ENCODE measurements around the gene TMEFF2.
"Not testable (repeated sequence)": the region's sequence is repeated elsewhere in the genome, so short reads cannot be mapped to it uniquely, and the experiment has no call there.

The TMEFF2 gene

GRCh38 chr2:191922736-191923651, 271.7 kb downstream of the TMEFF2 start:
- Histone ChIP-seq H3K4me1 (ENCODE audit: insufficient read depth, low read length) (peaks cover 10% of the 10 kb centered on the region; the same call in 1 of the 2 replicates), H3K9me3 (ENCODE audit: insufficient read depth, low read depth, low read length) (no peaks in the 10 kb centered on the region), H3K4me3 (ENCODE audit: low read length) (no peak overlapping the region), H3K9ac (ENCODE audit: low read depth, low read length) (no peak overlapping the region), H3K36me3 (ENCODE audit: insufficient read depth, low read depth, low read length) (no peaks in the 10 kb centered on the region), H3K27ac (ENCODE audit: low read length) (no peak overlapping the region), H3K27me3 (ENCODE audit: insufficient read depth, low read length) (no peaks in the 10 kb centered on the region)

GRCh38 chr2:191921650-191922049, 273.1 kb downstream of the TMEFF2 start:
- H3K36me3 ChIP-seq (ENCODE audit: insufficient read depth, low read depth, low read length); H3K27ac ChIP-seq (ENCODE audit: low read length); H3K4me1 ChIP-seq (ENCODE audit: insufficient read depth, low read length); H3K9me3 ChIP-seq (ENCODE audit: insufficient read depth, low read depth, low read length); H3K4me3 ChIP-seq (ENCODE audit: low read length); H3K27me3 ChIP-seq (ENCODE audit: insufficient read depth, low read length); H3K9ac ChIP-seq (ENCODE audit: low read depth, low read length): not testable (repeated sequence)

DNA sequence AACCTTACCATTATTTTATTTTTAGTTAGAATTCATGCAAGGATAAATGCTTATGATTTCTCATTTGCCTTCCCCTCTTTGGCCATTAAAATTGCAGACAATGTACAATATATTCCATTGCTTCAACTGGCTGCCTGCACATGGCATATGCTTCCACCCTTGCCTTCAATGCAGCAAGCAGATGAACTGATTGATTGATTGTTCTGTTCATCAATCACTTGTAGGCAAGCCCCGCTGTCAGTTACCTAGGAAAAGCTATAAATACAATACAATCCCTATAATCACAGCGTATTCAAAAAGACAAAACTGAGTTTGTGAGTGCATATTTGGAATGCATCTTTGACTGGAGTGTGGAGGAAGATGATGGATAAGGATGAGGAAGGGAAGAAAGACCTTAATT, 274.2 kb downstream of the TMEFF2 start:
- no peaks in the 10 kb centered on the region for H3K4me1 ChIP-seq (ENCODE audit: insufficient read depth, low read length)
- no peak overlapping the region for H3K9ac ChIP-seq (ENCODE audit: low read depth, low read length)
- H3K36me3 ChIP-seq (ENCODE audit: insufficient read depth, low read depth, low read length) = no peaks in the 10 kb centered on the region
- H3K27me3 ChIP-seq (ENCODE audit: insufficient read depth, low read length) = no peaks in the 10 kb centered on the region
- no peaks in the 10 kb centered on the region for H3K9me3 ChIP-seq (ENCODE audit: insufficient read depth, low read depth, low read length)
- H3K4me3 ChIP-seq (ENCODE audit: low read length) = no peak overlapping the region
- H3K27ac ChIP-seq (ENCODE audit: low read length) = no peak overlapping the region

- no peak overlapping the region for H3K27ac ChIP-seq (ENCODE audit: low read length)
- H3K9me3 ChIP-seq (ENCODE audit: insufficient read depth, low read depth, low read length) = no peaks in the 10 kb centered on the region
- H3K4me1 ChIP-seq (ENCODE audit: insufficient read depth, low read length) = no peaks in the 10 kb centered on the region
- H3K36me3 ChIP-seq (ENCODE audit: insufficient read depth, low read depth, low read length) = no peaks in the 10 kb centered on the region
- no peaks in the 10 kb centered on the region for H3K27me3 ChIP-seq (ENCODE audit: insufficient read depth, low read length)
- no peak overlapping the region for H3K4me3 ChIP-seq (ENCODE audit: low read length)
- no peak overlapping the region for H3K9ac ChIP-seq (ENCODE audit: low read depth, low read length)
These were observed 276.6 kb downstream of the TMEFF2 start for GRCh38 chr2:191917967-191918651.

DNA sequence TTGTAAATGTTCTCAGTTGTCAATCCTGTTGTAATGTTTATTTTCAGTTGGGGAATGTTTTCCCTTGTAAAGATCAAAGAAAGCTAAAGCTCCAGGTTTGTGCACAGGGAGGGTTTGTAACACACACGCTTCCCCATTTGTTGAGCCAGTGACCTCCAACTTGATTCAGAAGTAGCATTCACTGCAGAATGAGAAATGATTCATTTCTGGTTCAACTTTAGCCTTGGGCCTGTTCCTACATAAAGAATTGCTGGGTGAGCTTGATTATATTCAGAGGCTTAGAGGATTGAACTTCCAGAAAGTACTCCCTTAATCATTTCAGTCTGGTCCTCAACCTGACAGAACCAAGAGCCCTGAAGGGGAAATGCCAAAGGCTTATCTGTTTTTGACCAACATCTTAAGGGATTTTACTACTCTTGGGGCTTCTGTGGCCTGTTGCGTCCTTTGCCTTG, 277.3 kb downstream of the TMEFF2 start:
- Histone ChIP-seq H3K4me1 (ENCODE audit: insufficient read depth, low read length) (no peaks in the 10 kb centered on the region; the same call in 1 of the 2 replicates), H3K36me3 (ENCODE audit: insufficient read depth, low read depth, low read length) (no peaks in the 10 kb centered on the region), H3K27me3 (ENCODE audit: insufficient read depth, low read length) (no peaks in the 10 kb centered on the region), H3K9me3 (ENCODE audit: insufficient read depth, low read depth, low read length) (no peaks in the 10 kb centered on the region), H3K9ac (ENCODE audit: low read depth, low read length) (no peak overlapping the region), H3K4me3 (ENCODE audit: low read length) (no peak overlapping the region), H3K27ac (ENCODE audit: low read length) (no peak overlapping the region)

- H3K36me3 ChIP-seq (ENCODE audit: insufficient read depth, low read depth, low read length) = no peaks in the 10 kb centered on the region
- no peaks in the 10 kb centered on the region for H3K9me3 ChIP-seq (ENCODE audit: insufficient read depth, low read depth, low read length)
- H3K27ac ChIP-seq (ENCODE audit: low read length) = no peak overlapping the region
- H3K27me3 ChIP-seq (ENCODE audit: insufficient read depth, low read length) = no peaks in the 10 kb centered on the region
- no peak overlapping the region for H3K4me3 ChIP-seq (ENCODE audit: low read length)
- no peaks in the 10 kb centered on the region; the same call in 1 of the 2 replicates for H3K4me1 ChIP-seq (ENCODE audit: insufficient read depth, low read length)
- no peak overlapping the region for H3K9ac ChIP-seq (ENCODE audit: low read depth, low read length)
These were observed 277.9 kb downstream of the TMEFF2 start for GRCh38 chr2:191916826-191917225.

- no peak overlapping the region for H3K4me3 ChIP-seq (ENCODE audit: low read length)
- no peak overlapping the region for H3K9ac ChIP-seq (ENCODE audit: low read depth, low read length)
- no peaks in the 10 kb centered on the region; the same call in 1 of the 2 replicates for H3K4me1 ChIP-seq (ENCODE audit: insufficient read depth, low read length)
- no peaks in the 10 kb centered on the region for H3K9me3 ChIP-seq (ENCODE audit: insufficient read depth, low read depth, low read length)
- H3K27me3 ChIP-seq (ENCODE audit: insufficient read depth, low read length) = no peaks in the 10 kb centered on the region
- H3K27ac ChIP-seq (ENCODE audit: low read length) = no peak overlapping the region
- no peaks in the 10 kb centered on the region for H3K36me3 ChIP-seq (ENCODE audit: insufficient read depth, low read depth, low read length)
These were observed 279.0 kb downstream of the TMEFF2 start for GRCh38 chr2:191915750-191916149.

DNA sequence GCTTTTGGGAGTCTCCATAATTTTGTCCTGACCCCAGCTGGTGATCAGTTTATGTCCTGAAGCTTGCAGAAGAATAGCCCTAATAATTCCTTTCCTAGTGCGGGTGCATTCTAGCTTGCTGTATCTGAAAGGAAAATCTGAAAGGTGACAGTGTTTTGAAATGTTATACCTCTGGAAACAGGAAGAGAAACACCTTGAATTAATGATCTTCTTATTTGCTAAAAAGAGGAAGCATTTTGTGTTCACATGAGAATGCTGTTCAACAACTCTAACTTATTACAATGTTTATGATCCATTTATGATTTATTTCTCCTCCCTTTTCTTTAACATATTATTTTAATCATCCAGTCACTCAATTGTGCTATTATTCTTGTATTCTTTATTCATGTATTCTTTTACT, 280.9 kb downstream of the TMEFF2 start:
- Histone ChIP-seq H3K4me1 (ENCODE audit: insufficient read depth, low read length) (no peaks in the 10 kb centered on the region; the same call in 1 of the 2 replicates), H3K36me3 (ENCODE audit: insufficient read depth, low read depth, low read length) (no peaks in the 10 kb centered on the region), H3K9ac (ENCODE audit: low read depth, low read length) (no peak overlapping the region), H3K27ac (ENCODE audit: low read length) (no peak overlapping the region), H3K9me3 (ENCODE audit: insufficient read depth, low read depth, low read length) (no peaks in the 10 kb centered on the region), H3K27me3 (ENCODE audit: insufficient read depth, low read length) (no peaks in the 10 kb centered on the region), H3K4me3 (ENCODE audit: low read length) (no peak overlapping the region)

DNA sequence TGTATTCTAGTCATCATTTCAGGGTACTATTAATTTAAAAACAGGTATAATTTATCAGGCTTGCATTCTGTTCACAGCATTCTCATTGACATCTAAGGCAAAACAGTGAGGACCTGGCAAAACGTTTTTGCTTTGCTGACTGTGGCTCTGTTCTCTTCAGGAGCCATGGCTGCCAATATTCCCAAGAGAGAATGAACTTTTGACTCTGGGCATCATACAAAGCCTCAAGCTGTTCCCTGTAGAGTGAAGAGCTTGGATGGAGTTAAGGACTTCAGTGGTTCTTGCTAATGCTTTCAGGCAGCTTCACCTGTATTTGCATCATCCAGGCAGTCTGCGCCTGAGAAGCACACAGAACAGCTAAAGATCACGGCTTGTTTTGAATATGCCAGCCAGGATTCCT, 282.0 kb downstream of the TMEFF2 start:
- Histone ChIP-seq H3K4me1 (ENCODE audit: insufficient read depth, low read length) (no peaks in the 10 kb centered on the region; the same call in 1 of the 2 replicates), H3K9ac (ENCODE audit: low read depth, low read length) (no peak overlapping the region), H3K27me3 (ENCODE audit: insufficient read depth, low read length) (no peaks in the 10 kb centered on the region), H3K4me3 (ENCODE audit: low read length) (no peak overlapping the region), H3K36me3 (ENCODE audit: insufficient read depth, low read depth, low read length) (no peaks in the 10 kb centered on the region), H3K9me3 (ENCODE audit: insufficient read depth, low read depth, low read length) (no peaks in the 10 kb centered on the region), H3K27ac (ENCODE audit: low read length) (no peak overlapping the region)

- H3K4me1 ChIP-seq (ENCODE audit: insufficient read depth, low read length) = peaks cover 11% of the 10 kb centered on the region
- no peaks in the 10 kb centered on the region for H3K27me3 ChIP-seq (ENCODE audit: insufficient read depth, low read length)
- no peak overlapping the region for H3K9ac ChIP-seq (ENCODE audit: low read depth, low read length)
- H3K36me3 ChIP-seq (ENCODE audit: insufficient read depth, low read depth, low read length) = no peaks in the 10 kb centered on the region
- no peaks in the 10 kb centered on the region for H3K9me3 ChIP-seq (ENCODE audit: insufficient read depth, low read depth, low read length)
- H3K4me3 ChIP-seq (ENCODE audit: low read length) = no peak overlapping the region
- no peak overlapping the region for H3K27ac ChIP-seq (ENCODE audit: low read length)
These were observed 284.2 kb downstream of the TMEFF2 start for GRCh38 chr2:191910518-191910917.

DNA sequence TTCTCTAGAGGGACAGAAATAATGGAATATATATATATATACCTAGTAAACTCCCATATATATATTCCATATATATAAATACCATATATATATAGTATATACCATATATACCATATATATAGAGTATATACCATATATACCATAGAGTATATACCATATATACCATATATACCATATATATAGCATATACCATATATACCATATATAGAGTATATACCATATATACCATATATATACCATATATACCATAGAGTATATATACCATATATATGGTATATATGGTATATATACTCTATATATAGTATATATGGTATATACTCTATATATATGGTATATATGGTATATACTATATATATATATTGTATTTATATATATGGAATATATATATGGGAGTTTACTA, 285.9 kb downstream of the TMEFF2 start:
- H3K27me3 ChIP-seq (ENCODE audit: insufficient read depth, low read length) = no peaks in the 10 kb centered on the region
- peaks cover 16% of the 10 kb centered on the region for H3K4me1 ChIP-seq (ENCODE audit: insufficient read depth, low read length)
- no peaks in the 10 kb centered on the region for H3K9me3 ChIP-seq (ENCODE audit: insufficient read depth, low read depth, low read length)
- no peak overlapping the region for H3K27ac ChIP-seq (ENCODE audit: low read length)
- no peaks in the 10 kb centered on the region for H3K36me3 ChIP-seq (ENCODE audit: insufficient read depth, low read depth, low read length)
- H3K9ac ChIP-seq (ENCODE audit: low read depth, low read length) = no peak overlapping the region
- no peak overlapping the region for H3K4me3 ChIP-seq (ENCODE audit: low read length)

GRCh38 chr2:191907545-191907944, 287.2 kb downstream of the TMEFF2 start:
- Histone ChIP-seq H3K27ac (ENCODE audit: low read length) (no peak overlapping the region), H3K9ac (ENCODE audit: low read depth, low read length) (no peak overlapping the region), H3K9me3 (ENCODE audit: insufficient read depth, low read depth, low read length) (peaks cover 3% of the 10 kb centered on the region; the same call in 1 of the 2 replicates), H3K4me3 (ENCODE audit: low read length) (no peak overlapping the region), H3K36me3 (ENCODE audit: insufficient read depth, low read depth, low read length) (no peaks in the 10 kb centered on the region), H3K4me1 (ENCODE audit: insufficient read depth, low read length) (peaks cover 16% of the 10 kb centered on the region), H3K27me3 (ENCODE audit: insufficient read depth, low read length) (no peaks in the 10 kb centered on the region)

All from iPS-20b (cell line).